Gastroesophageal sphincter (tissue), 3 donors: Measurements from ENCODE around the gene OR52L1.

Experiments used
- EP300 ChIP-seq: sonication (generic); formaldehyde crosslinking; IDR thresholded peaks from one replicate; pipeline ENCODE4 v1.6.1; 2017; ENCODE audit warnings: antibody characterized with exemption, mild to moderate bottlenecking
- POLR2AphosphoS5 ChIP-seq: sonication (generic); formaldehyde crosslinking; IDR thresholded peaks from one replicate; pipeline ENCODE4 v1.6.1; 2017; ENCODE audit warnings: antibody characterized with exemption
- TF ChIP-seq, protein P1 (sequence below), 4 experiments: fragments of 200-600 bp in 2 of 4; fragments of 450-650 bp in 2 of 4; sonication (generic) in 1 of 4; IDR thresholded peaks; one replicate each; pipeline ENCODE4 v1.5.1; 2017 to 2019; ENCODE audit warnings: antibody characterized with exemption in 4 of 4, mild to moderate bottlenecking in 2 of 4, moderate library complexity in 2 of 4

DNA sequence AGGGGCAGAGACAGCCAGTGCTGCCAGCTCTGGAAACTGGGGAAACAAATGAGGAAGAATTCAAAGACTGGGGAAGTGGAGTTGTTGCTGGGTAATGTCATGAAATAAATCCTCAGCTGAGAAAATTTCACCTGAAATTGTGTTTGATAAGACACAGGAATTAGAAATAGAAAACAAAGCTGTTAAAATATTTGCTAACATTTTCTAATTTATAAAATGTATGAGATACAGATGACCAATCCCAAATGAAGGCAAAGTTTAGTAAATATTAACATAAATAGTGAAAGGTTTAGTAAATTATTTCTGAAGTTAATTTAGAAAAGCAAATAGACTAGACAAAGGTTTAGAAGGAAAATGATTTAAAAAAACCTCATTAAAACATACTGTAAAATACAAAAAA is 18.4 kb downstream of the OR52L1 start, which contains the start of gene OR56A5:
- TF ChIP-seq, protein P1, sequence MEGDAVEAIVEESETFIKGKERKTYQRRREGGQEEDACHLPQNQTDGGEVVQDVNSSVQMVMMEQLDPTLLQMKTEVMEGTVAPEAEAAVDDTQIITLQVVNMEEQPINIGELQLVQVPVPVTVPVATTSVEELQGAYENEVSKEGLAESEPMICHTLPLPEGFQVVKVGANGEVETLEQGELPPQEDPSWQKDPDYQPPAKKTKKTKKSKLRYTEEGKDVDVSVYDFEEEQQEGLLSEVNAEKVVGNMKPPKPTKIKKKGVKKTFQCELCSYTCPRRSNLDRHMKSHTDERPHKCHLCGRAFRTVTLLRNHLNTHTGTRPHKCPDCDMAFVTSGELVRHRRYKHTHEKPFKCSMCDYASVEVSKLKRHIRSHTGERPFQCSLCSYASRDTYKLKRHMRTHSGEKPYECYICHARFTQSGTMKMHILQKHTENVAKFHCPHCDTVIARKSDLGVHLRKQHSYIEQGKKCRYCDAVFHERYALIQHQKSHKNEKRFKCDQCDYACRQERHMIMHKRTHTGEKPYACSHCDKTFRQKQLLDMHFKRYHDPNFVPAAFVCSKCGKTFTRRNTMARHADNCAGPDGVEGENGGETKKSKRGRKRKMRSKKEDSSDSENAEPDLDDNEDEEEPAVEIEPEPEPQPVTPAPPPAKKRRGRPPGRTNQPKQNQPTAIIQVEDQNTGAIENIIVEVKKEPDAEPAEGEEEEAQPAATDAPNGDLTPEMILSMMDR (IDR thresholded peaks at IDR 0.05) = no peak
- TF ChIP-seq EP300 (no peak), POLR2AphosphoS5 (no peak)
